Measurements from ENCODE around the gene BCL11B.

The BCL11B gene

GRCh38 chr14:99241325-99242010, 30.5 kb downstream of the BCL11B start:
- no peak for DNase-seq (ENCODE audit: low read depth)
- no peak for TF ChIP-seq CTCF (IDR thresholded peaks at IDR 0.05; ENCODE audit: control insufficient read depth, insufficient read depth, low read depth, low read length, missing control alignments)
- no peak overlapping the region for H3K4me3 ChIP-seq (ENCODE audit: control insufficient read depth, low read depth, low read length)

- H3K4me3 ChIP-seq (ENCODE audit: control insufficient read depth, low read depth, low read length), result no peak overlapping the region
- DNase-seq (ENCODE audit: low read depth), result no peak
- no peak for TF ChIP-seq CTCF (IDR thresholded peaks at IDR 0.05; ENCODE audit: control insufficient read depth, insufficient read depth, low read depth, low read length, missing control alignments)
Observed at GRCh38 chr14:99240627-99241324, 31.2 kb downstream of the BCL11B start.

DNA sequence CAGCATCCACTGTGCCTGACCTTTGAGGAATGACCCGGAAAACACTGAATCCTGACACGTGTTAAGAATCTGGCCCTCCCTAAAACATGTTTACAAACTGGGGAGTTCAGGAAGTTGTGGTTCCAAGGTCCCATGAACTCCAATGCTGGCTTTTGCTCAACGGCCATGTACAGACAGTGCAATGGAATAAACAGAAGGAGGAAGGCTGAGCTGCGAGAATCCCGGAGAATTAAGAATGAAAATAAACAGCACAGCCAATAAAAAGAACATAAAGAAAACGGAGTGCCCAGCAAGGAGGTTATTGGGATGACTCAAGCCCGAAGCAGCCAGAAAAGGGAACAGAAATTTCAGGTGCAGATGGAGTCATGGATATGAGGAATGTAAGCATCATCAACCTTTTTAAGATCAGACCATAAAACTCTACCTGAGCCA, 32.3 kb downstream of the BCL11B start:
- no peak overlapping the region for H3K4me3 ChIP-seq (ENCODE audit: control insufficient read depth, low read depth, low read length)
- no peak for TF ChIP-seq CTCF (IDR thresholded peaks at IDR 0.05; ENCODE audit: control insufficient read depth, insufficient read depth, low read depth, low read length, missing control alignments)
- DNase-seq (ENCODE audit: low read depth), result no peak

- no peak for DNase-seq (ENCODE audit: low read depth)
- no peak overlapping the region for H3K4me3 ChIP-seq (ENCODE audit: control insufficient read depth, low read depth, low read length)
- no peak for TF ChIP-seq CTCF (IDR thresholded peaks at IDR 0.05; ENCODE audit: control insufficient read depth, insufficient read depth, low read depth, low read length, missing control alignments)
Observed at GRCh38 chr14:99238216-99238615, 33.8 kb downstream of the BCL11B start.

GRCh38 chr14:99237288-99237687, 34.7 kb downstream of the BCL11B start:
- H3K4me3 ChIP-seq (ENCODE audit: control insufficient read depth, low read depth, low read length), result no peak overlapping the region
- no peak for TF ChIP-seq CTCF (IDR thresholded peaks at IDR 0.05; ENCODE audit: control insufficient read depth, insufficient read depth, low read depth, low read length, missing control alignments)
- DNase-seq (ENCODE audit: low read depth), result no peak

- H3K4me3 ChIP-seq (ENCODE audit: control insufficient read depth, low read depth, low read length), result no peak overlapping the region
- no peak for TF ChIP-seq CTCF (IDR thresholded peaks at IDR 0.05; ENCODE audit: control insufficient read depth, insufficient read depth, low read depth, low read length, missing control alignments)
- no peak for DNase-seq (ENCODE audit: low read depth)
Observed at GRCh38 chr14:99236386-99237138, 35.4 kb downstream of the BCL11B start.
